Stimulated activated CD8-positive, alpha-beta memory T cell treated with anti-CD3 and anti-CD28 coated beads, Interleukin-15, amount 100 ng/mL, for 48 hours (primary cell): ENCODE results near the gene ESCO1.
"Not testable (repeated sequence)": the region's sequence is repeated elsewhere in the genome, so short reads cannot be mapped to it uniquely, and the experiment has no call there.

Source experiments
- DNase-seq, 2 donors: peaks; one replicate each; pipeline ENCODE4 v3.0.0-alpha.2; 2020; ENCODE audit warnings: low read depth in 2 of 2

ESCO1 gene, protein sequence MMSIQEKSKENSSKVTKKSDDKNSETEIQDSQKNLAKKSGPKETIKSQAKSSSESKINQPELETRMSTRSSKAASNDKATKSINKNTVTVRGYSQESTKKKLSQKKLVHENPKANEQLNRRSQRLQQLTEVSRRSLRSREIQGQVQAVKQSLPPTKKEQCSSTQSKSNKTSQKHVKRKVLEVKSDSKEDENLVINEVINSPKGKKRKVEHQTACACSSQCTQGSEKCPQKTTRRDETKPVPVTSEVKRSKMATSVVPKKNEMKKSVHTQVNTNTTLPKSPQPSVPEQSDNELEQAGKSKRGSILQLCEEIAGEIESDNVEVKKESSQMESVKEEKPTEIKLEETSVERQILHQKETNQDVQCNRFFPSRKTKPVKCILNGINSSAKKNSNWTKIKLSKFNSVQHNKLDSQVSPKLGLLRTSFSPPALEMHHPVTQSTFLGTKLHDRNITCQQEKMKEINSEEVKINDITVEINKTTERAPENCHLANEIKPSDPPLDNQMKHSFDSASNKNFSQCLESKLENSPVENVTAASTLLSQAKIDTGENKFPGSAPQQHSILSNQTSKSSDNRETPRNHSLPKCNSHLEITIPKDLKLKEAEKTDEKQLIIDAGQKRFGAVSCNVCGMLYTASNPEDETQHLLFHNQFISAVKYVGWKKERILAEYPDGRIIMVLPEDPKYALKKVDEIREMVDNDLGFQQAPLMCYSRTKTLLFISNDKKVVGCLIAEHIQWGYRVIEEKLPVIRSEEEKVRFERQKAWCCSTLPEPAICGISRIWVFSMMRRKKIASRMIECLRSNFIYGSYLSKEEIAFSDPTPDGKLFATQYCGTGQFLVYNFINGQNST

DNA sequence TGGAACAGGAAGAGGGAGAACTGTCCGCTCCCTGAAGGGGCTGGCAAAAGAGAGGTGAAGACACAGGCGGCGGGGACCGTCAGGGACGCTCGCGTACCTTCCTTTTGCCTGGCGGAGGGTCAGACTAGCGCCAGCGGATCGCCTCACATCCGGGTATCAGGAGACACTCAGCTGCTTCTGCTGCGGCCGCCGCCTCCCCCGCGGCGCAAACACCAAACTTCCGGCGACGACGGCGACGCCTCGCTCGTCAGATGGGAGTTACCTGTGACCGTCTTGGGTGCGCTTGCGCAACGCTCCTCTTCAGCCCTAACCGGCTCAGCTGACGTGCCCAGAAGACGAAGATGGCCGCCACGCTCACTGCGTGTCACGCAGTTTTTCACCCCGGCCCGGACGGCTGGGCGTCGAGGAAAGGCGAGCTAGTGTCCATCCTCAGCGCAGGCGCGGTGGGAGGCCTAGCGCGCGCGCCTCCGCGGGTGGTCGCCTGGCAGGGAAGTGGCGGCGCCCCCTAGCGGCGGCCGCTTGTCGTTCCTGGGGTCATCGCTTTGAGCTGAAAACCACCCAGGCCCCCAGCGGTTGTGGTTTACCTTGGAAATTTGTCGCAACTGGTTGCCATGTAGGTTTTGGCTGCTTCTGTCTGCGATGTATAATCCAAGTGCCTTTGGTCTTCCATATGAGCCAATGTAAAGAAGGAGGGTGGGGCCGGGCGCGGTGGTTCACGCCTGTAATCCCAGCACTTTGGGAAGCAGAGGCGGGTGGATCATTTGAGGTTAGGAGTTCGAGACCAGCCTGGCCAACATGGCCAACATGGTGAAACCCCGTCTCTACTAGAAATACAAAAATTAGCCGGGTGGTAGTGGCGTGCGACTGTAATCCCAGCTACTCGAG is at the start of gene ESCO1:
TSS of gene ESCO1 (minus strand) at position 179 of the 885 bp plus-strand sequence. CDS start 25,861 bp downstream, outside the sequence.
- DNase-seq, result peak; percentile 94 to 96

DNA sequence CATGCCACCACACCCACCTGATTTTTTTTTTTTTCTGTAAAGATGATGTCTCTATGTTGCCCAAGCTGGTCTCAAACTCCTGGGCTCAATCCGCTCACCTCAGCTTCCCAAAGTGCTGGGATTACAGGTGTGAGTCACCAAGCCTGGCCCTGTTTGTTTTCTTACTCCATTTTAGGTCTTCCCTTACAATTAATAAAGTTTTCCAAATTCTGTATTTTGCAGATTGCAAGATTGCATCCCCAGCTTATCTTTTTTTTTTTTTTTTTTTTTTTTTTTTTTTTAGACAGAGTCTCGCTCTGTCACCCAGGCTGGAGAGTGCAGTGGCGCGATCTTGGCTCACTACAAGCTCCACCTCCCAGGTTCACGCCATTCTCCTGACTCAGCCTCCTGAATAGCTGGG is 39.9 kb upstream of the ESCO1 start:
- not testable (repeated sequence) for DNase-seq

DNA sequence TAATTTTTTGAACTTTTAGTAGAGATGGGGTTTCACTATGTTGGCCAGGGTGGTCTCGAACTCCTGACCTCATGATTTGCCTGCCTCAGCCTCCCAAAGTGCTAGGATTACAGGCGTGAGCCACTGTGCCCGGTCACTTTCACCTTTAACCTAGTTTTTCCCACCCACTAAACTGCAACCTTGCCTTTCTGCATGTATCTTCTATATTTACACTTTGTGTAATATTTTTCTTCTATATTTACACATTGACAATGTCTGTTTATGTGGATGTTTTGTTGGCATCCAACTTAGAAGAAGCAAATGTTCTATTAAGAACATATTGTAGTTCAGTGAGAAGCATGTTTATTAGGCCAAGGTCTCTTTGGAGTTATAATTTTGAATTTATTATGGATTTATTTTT is 38.3 kb upstream of the ESCO1 start:
- DNase-seq, result no peak

DNA sequence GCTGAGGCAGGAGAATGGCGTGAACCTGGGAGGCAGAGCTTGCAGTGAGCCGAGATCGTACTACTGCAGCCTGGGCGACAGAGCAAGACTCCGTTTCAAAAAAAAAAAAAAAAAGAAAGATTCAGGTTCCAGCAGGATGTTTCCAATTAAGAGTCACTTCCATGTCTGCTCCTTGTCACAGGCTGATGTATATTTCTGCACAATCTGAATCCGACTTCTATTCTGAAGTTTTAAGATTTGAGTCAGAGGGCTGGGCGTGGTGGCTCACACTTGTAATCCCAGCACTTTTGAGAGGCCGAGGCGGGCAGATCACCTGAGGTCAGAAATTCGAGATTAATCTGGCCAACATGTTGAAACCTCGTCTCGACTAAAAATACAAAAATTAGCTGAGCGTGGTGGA is 36.3 kb upstream of the ESCO1 start:
- DNase-seq, result no peak

DNA sequence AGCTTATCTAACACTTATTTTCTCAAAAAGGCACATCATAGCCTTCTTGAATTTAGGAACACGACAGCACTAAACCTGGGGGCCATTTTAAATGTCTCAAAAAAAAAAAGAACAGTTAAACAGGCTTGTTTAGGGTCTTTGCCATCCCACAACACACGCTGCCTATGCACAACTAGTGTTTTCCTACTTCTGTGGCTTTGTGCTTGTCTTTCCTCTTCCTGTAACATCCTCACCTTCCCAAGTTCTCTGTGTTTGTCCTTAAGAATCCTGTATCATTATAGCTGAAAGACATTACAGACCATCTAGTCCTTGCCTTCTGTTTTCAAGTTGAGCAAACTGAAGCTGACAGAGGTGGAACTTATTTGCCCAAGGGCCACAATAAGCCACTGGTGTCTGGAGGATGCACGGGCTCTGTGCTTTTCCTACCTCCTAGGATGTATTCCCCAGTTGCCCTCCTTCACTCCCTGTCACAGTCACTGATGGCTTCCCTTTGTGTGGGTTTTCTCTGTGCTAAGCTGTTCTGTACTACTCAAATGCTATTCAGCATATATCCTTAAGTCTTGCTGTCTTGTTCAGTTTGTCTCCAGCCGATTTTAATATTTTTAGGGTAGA is 34.2 kb upstream of the ESCO1 start:
- no peak for DNase-seq

DNA sequence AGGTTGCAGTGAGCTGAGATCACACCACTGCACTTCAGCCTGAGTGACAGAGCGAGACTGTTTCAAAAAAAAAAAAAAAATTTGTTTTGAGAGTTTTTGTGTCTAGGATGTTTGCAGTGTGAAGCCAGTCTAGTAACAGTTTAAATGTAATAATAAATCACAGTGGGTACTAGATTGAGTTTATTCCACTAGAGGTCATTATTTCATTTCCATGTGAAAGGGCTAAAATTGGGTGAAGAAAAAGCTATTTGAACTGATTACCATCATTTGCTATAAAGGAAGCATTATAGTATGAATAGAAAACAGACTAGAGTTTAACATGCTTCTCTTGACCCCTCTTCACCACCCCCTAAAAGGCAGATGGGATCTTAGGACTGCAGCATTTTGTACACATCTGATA is 31.9 kb upstream of the ESCO1 start:
- DNase-seq, result no peak

DNA sequence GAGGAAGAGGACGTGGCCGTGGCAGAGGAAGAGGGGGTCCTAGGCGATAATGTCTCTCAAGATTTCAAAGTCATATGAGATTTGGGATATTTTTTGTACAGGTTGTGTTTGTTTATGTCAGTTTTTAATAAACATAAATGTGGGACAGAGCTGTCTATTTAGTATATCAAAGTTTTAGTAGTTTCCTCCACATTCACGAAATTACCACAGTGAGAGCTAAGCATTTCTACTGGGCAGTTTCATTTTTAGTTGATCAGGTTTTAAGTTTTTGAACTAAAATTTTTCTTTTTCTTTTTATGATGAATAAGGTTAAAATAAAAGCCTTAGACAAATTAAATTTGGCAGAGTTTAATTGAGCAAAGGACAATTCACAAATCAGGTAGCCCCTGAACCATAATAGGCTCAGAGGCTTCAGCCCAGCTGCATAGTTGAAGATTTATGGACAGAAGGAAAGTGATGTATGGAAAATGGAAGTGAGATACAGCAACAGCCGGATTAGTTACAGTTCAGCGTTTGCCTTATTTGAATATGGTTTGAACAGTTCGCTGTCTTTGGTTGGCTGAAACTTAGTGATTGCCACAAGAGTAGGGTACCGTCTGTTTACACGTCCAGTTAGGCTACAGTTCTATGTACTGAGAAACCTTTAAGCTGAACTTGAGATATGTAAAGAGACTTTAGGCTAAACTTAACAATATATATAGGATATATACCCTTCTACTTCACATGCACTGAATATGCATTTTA is 28.8 kb upstream of the ESCO1 start:
- no peak for DNase-seq

DNA sequence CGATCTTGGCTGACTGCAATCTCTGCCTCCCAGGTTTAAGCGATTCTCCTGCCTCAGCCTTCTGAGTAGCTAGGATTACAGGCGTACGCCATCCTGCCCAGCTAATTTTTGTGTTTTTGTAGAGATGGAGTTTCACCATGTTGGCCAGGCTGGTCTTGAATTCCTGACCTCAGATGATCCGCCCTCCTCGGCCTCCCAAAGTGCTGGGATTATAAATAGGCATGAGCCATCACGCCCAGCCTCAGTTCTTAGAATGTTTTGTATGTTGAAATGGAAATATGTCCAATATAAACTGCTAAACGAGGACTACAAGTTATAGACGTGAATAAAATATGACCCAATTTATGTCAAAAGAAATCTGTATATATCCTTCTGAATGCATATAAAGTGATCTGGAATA is 21.1 kb upstream of the ESCO1 start:
- DNase-seq, result not testable (repeated sequence)

DNA sequence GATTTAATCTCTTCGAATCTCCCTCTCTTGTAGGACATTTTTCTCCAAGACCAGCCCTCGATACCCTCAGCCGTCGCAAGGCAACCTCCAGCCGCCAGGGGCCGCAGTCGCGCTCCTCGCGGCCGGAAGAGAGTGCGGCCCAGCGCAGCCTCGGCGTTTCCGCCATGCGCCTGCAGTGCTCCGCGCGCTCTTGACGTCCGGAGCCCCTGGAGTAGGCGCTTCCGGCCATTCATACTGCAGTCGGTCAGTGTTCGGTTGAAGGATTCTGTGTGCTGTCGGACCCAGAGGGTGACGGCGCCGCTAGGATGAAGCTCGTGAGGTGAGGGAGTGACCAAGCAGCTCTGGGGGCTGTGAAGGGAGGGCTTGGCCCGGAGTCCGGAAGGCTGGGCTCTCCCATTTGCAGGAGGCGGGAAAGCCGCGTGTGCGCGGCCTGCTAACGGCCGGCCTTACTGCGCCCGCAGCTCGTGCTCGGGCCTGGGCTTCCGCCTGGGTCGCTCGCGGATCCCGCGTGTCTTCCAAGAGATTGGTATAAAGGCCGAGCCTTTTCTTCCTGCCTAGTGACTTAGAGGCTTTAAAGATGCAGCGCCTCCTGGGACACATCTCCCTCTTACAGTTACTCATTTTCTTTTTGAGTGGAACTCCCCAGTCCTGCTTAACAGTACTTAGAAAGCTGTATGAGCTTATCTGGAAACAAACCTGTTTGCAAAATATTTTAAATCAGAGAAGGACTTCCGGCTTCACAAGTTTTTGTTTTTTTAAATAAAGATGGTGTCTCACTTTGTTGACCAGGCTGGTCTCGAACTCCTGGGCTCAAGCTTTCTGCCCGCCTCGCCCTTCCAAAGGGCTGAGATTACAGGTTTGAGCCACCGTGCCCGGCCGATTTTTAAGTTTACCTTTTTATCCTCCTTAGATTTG is 11.9 kb upstream of the ESCO1 start, which contains the start of gene SNRPD1:
TSS of gene SNRPD1 (plus strand) at position 190 of the 915 bp plus-strand sequence. CDS start at position 306, 116 bp downstream.
- peak; percentile 84 to 87 for DNase-seq

DNA sequence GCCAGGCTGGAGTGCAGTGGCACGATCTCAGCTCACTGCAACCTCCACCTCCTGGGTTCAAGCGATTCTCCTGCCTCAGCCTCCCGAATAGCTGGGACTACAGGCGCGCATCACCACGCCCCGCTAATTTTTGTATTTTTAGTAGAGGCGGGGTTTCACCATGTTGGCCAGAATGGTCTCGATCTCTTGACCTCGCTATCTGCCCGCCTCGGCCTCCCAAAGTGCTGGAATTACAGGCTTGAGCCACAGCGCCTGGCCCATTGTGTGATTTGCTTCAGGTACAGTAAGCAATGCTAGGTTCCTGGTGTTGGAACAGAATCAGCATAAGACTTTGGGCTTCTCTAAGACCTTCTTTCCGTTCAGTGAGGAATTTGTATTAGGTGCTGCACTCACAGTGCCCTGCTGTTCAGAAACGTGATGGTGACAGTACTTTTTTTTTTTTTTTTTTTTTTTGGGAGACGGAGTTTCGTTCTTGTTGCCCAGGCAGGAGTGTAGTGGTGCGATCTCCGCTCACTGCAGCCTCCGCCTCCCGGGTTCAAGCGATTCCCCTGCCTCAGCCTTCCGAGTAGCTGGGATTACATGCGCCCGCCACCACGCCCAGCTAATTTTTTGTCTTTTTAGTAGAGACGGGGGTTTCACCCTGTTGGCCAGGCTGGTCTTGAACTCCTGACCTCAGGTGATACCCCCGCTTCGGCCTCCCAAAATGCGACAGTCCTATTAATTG is 11.1 kb upstream of the ESCO1 start:
- not testable (repeated sequence) for DNase-seq

DNA sequence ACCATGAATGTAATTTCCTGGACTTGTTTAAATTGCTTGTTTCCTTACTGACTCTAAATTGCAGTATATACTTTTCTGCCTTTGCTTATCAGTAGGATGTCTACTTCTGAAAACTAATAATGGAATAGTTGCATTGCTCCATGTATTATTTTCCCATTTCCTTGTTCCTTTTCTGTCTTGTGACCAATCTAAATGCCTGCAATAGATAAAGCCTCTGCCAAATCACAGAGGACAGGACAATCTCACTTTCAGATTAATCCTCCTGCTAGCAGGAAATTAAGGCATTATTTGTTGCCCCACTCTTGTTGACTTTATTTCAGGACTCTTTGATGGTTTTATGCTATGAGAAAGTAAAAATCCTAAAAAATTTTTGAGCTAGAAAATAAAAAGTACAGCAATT is 4.7 kb upstream of the ESCO1 start:
- DNase-seq, result no peak

DNA sequence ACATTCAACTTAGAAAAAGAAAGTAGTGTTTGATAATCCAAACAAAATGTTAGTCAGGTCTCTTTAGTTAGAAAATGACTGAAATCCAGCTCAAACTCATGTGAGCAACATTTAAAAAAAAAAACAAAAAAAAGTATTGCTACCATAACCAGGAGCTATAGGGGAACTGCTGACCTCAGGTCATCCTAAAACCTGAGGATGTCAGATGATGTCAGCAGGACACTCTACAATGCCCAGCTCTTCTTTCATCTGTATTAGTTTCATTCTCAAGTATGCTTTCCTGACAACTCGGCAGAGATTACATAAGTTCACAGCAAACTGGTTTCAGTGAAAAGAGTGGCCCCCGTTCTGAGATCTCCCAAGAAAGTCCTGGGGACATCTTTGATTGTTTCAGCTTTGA is 4.2 kb upstream of the ESCO1 start:
- no peak for DNase-seq

DNA sequence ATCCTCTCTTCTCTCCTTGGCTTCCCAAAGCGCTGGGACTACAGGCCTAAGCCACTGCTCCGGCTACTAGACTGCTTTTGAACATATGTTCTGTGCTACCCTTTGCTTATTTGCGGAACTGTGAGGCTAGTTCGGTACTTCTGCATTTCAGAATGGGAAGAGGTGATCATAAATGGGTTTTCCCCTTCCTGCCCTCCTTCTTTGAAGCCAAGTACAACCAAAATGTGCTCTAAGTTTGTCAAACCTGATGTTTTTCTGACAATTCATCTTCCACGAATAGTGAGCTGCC is 1.7 kb upstream of the ESCO1 start:
- no peak for DNase-seq

DNA sequence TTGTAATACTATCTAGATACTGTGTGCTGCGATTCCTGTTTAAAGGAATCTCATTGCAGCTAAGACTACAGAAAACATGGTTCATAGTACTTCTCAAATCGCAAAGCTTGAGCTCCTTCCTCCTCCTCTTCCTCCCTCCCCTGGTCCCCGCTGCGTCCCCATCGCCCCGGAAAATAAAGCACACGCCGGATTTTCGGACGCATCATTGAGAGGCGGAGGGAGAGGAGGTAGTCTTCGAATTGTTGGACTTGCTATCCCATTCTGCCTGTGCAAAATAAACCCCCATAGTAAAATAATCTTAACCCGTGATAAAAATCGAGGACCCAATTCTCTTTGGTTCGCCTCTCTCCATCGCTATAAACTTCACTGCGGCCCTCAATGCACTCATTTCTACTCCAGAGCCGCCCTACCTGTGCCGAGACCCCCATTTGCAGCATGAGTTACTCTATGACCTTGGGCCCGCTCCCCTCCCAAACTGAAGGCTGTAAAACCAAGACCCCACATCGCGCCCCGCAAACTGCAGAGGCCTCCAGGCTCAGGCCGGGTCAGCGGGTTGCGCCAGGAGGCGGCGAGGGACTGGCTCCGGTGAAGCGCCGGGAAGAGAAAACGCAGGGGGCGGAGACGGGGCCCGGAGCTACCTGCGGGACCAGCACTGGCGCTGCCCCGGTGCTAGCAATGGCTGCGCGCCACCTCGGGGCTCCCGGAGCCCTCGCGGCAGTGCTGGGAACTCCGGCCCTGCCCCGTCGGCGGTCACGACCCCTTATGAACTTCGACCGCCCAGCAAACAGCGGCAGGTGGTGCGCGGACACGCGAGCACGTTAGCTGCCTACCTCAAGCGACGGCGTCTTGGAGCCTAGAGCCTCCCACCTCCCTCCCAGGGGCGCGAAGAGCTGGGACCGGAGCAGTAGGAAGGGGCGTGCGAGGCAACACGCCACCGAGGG is 649 bp downstream of the ESCO1 start:
- DNase-seq, result peak; percentile 27 to 33

DNA sequence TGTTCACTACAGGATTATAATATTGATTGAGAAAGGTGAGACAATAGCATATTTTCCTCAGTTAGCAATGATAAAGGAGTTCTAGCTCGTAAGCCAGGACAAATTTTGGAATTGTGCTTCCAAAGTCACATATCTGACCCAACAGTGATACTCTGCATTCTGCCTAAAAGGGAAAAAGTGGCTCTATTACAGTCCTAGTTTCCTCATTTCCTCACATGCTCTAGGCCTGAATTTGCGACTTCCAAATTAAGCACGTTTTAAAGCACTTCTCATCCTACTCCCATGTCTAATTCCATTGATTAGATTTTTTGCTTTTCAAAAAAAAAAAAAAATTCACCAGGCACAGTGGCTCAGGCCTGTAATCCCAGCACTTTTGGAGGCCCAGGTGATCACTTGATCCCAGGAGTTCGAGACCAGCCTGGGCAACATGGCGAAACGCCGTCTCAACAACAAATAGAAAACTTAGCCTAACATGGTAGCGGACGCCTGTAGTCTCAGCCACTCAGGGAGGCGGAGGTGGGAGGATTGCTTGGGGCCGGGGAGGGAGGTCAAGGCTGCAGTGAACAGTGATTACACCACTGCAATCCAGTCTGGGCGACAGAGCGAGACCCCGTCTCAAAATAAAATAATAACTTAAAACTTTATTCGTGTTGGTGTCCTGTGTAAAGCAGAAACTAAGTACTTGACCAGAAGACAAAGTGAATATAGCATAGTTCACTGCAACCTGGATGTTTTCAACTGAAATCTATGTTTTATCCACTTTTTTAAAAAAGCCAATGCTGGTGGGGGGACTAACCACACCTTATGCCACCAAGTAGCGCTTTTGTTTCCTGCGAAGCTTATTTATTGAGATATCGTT is 1.5 kb downstream of the ESCO1 start:
- no peak for DNase-seq

DNA sequence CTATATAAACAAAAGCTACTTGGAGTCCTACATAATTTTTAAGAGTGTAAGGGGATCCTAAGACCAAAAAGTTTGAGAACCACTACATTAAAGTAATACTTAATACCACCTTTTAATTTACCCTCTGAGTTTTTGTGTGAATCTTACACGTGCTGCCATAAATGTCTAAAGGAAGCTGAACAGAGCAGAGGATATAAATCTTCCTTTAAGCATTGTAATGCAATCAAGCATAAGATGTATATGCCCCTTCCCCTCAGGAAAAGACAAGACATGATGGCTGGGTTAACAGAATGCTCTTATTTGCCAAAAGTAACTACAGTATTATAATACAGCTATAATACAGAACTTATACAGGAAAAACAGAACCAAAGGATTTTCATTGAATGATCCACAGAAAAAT is 2.9 kb downstream of the ESCO1 start:
- no peak for DNase-seq
